MCF 10A (cell line): Measurements from ENCODE around the gene TEX52. TPM values are rescaled to one million over a fixed set of nuclear protein-coding genes. Genes with fewer than 3 reads are reported as not detected.
A peak's percentile ranks its signal among the peaks of the same experiment; 100 is the strongest.
"Not testable (repeated sequence)": the region's sequence is repeated elsewhere in the genome, so short reads cannot be mapped to it uniquely, and the experiment has no call there.

ENCODE experiments used
- BruUV-seq: library from RNA; stranded (reverse); fragments of 400-500 nt; replicated peaks from 2 replicates; lab custom pipeline; 2021; lab: Mats Ljungman, UMichigan
- CTCF ChIA-PET: fragments of 300-600 bp; sonication (Branson Sonifier 250); formaldehyde crosslinking; extraction: SDS; loops from one replicate; lab custom pipeline; 2021; ENCODE audit warnings: antibody characterized with exemption, inconsistent platforms; lab: Yijun Ruan, JAX
- POLR2A ChIA-PET: fragments of 300-600, 350-650 bp; sonication (Branson Sonifier 250); formaldehyde crosslinking; extraction: SDS; loops from one replicate; lab custom pipeline; 2020; ENCODE audit warnings: antibody characterized with exemption, inconsistent platforms; lab: Yijun Ruan, JAX
- DNase-seq: peaks from one replicate; pipeline ENCODE4 v3.0.0-alpha.2; 2018; ENCODE audit not compliant: unreplicated experiment
- H3K27ac Mint-ChIP-seq: one replicate; pipeline ENCODE4 v1.8.0; 2022; ENCODE audit warnings: mild to moderate bottlenecking, low read depth, mixed read lengths; ENCODE audit not compliant: unreplicated experiment
- H3K27me3 Mint-ChIP-seq: one replicate; pipeline ENCODE4 v1.8.0; 2022; ENCODE audit warnings: mixed read lengths; ENCODE audit not compliant: insufficient read depth, unreplicated experiment
- H3K36me3 Mint-ChIP-seq: one replicate; pipeline ENCODE4 v1.8.0; 2022; ENCODE audit warnings: mild to moderate bottlenecking, moderate library complexity, mixed read lengths; ENCODE audit not compliant: insufficient read depth, unreplicated experiment
- H3K4me1 Mint-ChIP-seq: one replicate; pipeline ENCODE4 v1.8.0; 2022; ENCODE audit warnings: mixed read lengths; ENCODE audit not compliant: insufficient read depth, unreplicated experiment
- H3K4me3 Mint-ChIP-seq: one replicate; pipeline ENCODE4 v1.8.0; 2022; ENCODE audit warnings: mild to moderate bottlenecking, moderate library complexity, mixed read lengths; ENCODE audit not compliant: unreplicated experiment
- H3K9me3 Mint-ChIP-seq: one replicate; pipeline ENCODE4 v1.8.0; 2022; ENCODE audit warnings: mixed read lengths; ENCODE audit not compliant: unreplicated experiment
- intact Hi-C: fragments of 100-400 bp; cut with micrococcal nuclease; formaldehyde crosslinking; loops from 2 replicates; pipeline ENCODE4 v1.14.1; 2022
- total RNA-seq: library from RNA; stranded (reverse); gene quantifications from 2 replicates; pipeline ENCODE4 v1.2.3, GENCODE V29; 2022
- TF ChIP-seq, protein P1 (sequence below): fragments of 200-600 bp; IDR thresholded peaks from one replicate; pipeline ENCODE4 v1.8.0; 2022; ENCODE audit warnings: antibody characterized with exemption, mild to moderate bottlenecking; ENCODE audit not compliant: unreplicated experiment

TEX52 gene
- total RNA-seq, 1 experiment from 2014 or later, result not detected

GRCh38 chr12:2877953-2878732 is 21.3 kb upstream of the TEX52 start:
- Mint-ChIP-seq H3K36me3 (peaks cover 24% of the 10 kb centered on the region), H3K4me1 (peaks cover 23% of the 10 kb centered on the region), H3K27ac (peak overlapping the region; percentile 98), H3K27me3 (no peaks in the 10 kb centered on the region), H3K9me3 (no peaks in the 10 kb centered on the region), H3K4me3 (peak overlapping the region; percentile 97)
- TF ChIP-seq, protein P1, sequence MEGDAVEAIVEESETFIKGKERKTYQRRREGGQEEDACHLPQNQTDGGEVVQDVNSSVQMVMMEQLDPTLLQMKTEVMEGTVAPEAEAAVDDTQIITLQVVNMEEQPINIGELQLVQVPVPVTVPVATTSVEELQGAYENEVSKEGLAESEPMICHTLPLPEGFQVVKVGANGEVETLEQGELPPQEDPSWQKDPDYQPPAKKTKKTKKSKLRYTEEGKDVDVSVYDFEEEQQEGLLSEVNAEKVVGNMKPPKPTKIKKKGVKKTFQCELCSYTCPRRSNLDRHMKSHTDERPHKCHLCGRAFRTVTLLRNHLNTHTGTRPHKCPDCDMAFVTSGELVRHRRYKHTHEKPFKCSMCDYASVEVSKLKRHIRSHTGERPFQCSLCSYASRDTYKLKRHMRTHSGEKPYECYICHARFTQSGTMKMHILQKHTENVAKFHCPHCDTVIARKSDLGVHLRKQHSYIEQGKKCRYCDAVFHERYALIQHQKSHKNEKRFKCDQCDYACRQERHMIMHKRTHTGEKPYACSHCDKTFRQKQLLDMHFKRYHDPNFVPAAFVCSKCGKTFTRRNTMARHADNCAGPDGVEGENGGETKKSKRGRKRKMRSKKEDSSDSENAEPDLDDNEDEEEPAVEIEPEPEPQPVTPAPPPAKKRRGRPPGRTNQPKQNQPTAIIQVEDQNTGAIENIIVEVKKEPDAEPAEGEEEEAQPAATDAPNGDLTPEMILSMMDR, result no peak
- CTCF ChIA-PET, result interaction anchor here (0.6 to 2.7 kb wide), 6 partner anchors 10 to 1683 kb away, joined by 3 to 9 read pairs (median 6); no protein-coding TSS in a partner anchor
- no TSS peak for BruUV-seq
- DNase-seq, result peak; percentile 36
- POLR2A ChIA-PET, result interaction anchor here (0.5 to 2.7 kb wide), 16 partner anchors 9 to 986 kb away, joined by 3 to 29 read pairs (median 3); partner anchors contain the start of genes FKBP4, TEAD4 and TULP3
- intact Hi-C loops, result loop anchor here (1.0 kb wide), 1 partner anchor 7 kb away; no protein-coding TSS in a partner anchor

DNA sequence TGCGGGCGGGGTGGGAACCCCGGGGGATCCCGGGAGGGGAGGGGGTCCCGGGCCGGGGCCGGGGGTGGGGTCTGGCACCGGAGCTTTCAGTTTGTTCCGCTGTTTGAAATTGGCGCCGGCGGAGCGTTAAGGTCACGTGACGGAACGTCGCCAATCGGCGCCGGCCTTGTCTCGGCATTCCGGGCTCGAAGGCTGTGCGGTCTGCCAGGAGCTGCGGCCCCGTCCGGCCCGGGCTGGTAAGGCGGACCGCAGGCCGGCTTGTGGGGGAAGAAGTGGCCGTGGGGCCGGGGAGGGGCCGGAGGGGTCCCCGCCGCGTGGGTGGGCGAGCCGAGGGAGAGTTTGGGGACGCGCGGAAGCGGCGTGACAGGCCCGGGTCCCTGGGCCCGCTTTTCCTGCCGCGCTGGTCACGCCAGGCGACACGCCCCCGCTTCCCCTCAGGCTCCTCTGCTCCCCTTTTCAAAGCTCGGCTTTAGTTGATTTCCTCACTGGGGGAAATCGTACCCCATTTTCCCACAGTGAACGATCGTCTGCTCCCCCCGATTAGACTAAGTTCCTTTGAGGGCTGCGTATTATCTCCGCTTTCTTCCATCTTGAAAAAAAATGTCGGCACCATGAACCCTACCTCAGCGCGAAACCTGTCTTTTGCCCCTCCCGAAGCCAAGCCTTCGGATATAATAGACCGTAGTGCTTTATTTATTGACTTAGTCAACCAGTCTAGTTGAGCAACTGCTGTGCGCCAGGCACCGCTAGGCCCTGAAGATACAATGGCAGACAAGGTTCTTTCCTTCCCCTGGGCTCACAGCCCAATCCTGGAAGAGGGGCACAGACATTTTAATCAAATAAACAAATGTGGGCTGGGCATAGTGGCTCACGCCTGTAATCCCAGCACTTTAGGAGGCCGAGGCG is 20.5 kb upstream of the TEX52 start, which contains the start of the genes FOXM1 and RHNO1:
FOXM1 (minus strand) TSS at position 128 of the 906 bp plus-strand sequence. CDS start 2,696 bp downstream, outside the sequence.
RHNO1 (plus strand) TSS at position 177 of the 906 bp plus-strand sequence. CDS start 8,144 bp downstream, outside the sequence.
- Mint-ChIP-seq H3K27me3 (no peaks in the 10 kb centered on the region), H3K4me1 (peaks cover 23% of the 10 kb centered on the region), H3K27ac (peak within 1 kb of the TSS; percentile 98), H3K36me3 (peaks cover 24% of the 10 kb centered on the region), H3K9me3 (no peaks in the 10 kb centered on the region), H3K4me3 (peak within 1 kb of the TSS; percentile 97)
- intact Hi-C loops, result loop anchor here (1.0 kb wide), 1 partner anchor 8 kb away; no protein-coding TSS in a partner anchor
- peak; percentile 86 for DNase-seq
- ChIA-PET POLR2A (interaction anchor here (0.6 to 2.7 kb wide), 18 partner anchors 10 to 291 kb away, joined by 3 to 29 read pairs (median 4); partner anchors contain the start of genes FKBP4, TEAD4 and TULP3), CTCF (interaction anchor here (0.6 to 2.7 kb wide), 3 partner anchors 63 to 1684 kb away, joined by 4 to 9 read pairs (median 6); no protein-coding TSS in a partner anchor)
- TF ChIP-seq, protein P1, result no peak
- BruUV-seq, result TSS peak; percentile 80

GRCh38 chr12:2876431-2877046 is 19.7 kb upstream of the TEX52 start:
- peaks cover 23% of the 10 kb centered on the region for H3K4me1 Mint-ChIP-seq
- intact Hi-C loops, result loop anchor here (1.0 kb wide), 1 partner anchor 9 kb away; no protein-coding TSS in a partner anchor
- peak overlapping the region; percentile 97 for H3K4me3 Mint-ChIP-seq
- ChIA-PET POLR2A (interaction anchor here (0.8 to 2.7 kb wide), 10 partner anchors 11 to 292 kb away, joined by 3 to 29 read pairs (median 4); partner anchors contain the start of gene TULP3), CTCF (interaction anchor here (2.7 kb wide), 1 partner anchor 157 kb away, joined by 9 read pairs; no protein-coding TSS in a partner anchor)
- H3K9me3 Mint-ChIP-seq, result no peaks in the 10 kb centered on the region
- DNase-seq, result peak; percentile 20
- no peaks in the 10 kb centered on the region for H3K27me3 Mint-ChIP-seq
- TF ChIP-seq, protein P1, result no peak
- peak overlapping the region; percentile 98 for H3K27ac Mint-ChIP-seq
- peaks cover 24% of the 10 kb centered on the region for H3K36me3 Mint-ChIP-seq
- no TSS peak for BruUV-seq

DNA sequence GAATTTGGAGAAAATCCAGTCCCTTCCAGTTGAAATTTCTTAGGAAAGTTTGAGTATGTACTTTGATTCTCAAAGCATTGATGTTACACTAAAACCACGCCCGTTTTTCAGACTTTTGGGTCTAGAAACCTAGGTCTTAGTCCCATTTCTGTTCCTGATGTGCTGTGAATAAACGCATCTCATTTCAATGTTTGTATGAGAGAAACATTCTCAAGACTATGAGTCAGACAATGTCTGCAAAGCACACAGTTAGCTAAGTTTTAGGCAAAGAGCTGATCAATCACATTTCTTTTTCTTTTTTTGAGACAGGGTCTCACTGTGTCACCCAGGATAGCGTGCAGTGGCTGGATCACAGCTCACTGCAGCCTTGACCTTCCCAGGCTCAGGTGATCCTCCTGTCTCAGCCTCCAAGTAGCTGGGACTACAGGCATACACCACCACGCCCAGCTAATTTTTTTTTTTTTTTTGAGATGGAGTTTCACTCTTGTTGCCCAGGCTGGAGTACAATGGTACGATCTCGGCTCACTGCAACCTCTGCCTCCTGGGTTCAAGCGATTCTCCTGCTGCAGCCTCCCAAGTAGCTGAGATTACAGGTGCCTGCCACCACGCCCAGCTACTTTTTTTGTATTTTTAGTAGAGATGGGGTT is 12.3 kb upstream of the TEX52 start:
- POLR2A ChIA-PET, result interaction anchor here (0.6 kb wide), 1 partner anchor 22 kb away, joined by 3 read pairs; the partner anchor contains the start of gene TULP3
- H3K4me1 Mint-ChIP-seq, intact Hi-C loops, BruUV-seq, H3K9me3 Mint-ChIP-seq, DNase-seq, H3K27me3 Mint-ChIP-seq, H3K4me3 Mint-ChIP-seq, H3K27ac Mint-ChIP-seq: not testable (repeated sequence)
- peaks cover 48% of the 10 kb centered on the region for H3K36me3 Mint-ChIP-seq
- CTCF ChIA-PET, result interaction anchor here (0.7 kb wide), 1 partner anchor 966 kb away, joined by 3 read pairs; no protein-coding TSS in a partner anchor
